ENCODE results near the gene EPB41L4A. TPM values are rescaled to one million over a fixed set of nuclear protein-coding genes. Genes with fewer than 3 reads are reported as not detected.
A peak's percentile ranks its signal among the peaks of the same experiment; 100 is the strongest.

The EPB41L4A gene
- total RNA-seq, 2 donors from 2014 or later = 9.7 to 12.2 TPM

GRCh38 chr5:112161392-112161748 is 257.7 kb downstream of the EPB41L4A start:
- Histone ChIP-seq H3K4me1 (ENCODE audit: control insufficient read depth in 1 of 2, low read depth in 2 of 2) (peaks cover 11 to 20% of the 10 kb centered on the region in 2 donors), H3K27ac (peak overlapping the region in 1 of 2 donors; percentile 70), H3K27me3 (replicated peaks; ENCODE audit: insufficient read depth) (no peaks in the 10 kb centered on the region), H3K36me3 (peaks cover 24% of the 10 kb centered on the region), H3K4me3 (peak overlapping the region; percentile 86), H3K9me3 (no peaks in the 10 kb centered on the region)
- no peak for DNase-seq (ENCODE audit: low spot score)
- no peak for TF ChIP-seq CTCF (IDR thresholded peaks at IDR 0.05)
- ATAC-seq (ENCODE audit: insufficient number of reproducible peaks, low FRiP score, low read depth) = no peak

GRCh38 chr5:112160652-112161391 is 258.3 kb downstream of the EPB41L4A start:
- peak overlapping the region; percentile 62 to 70 for H3K27ac ChIP-seq
- no peaks in the 10 kb centered on the region for H3K9me3 ChIP-seq
- peaks cover 11 to 20% of the 10 kb centered on the region in 2 donors for H3K4me1 ChIP-seq (ENCODE audit: control insufficient read depth in 1 of 2, low read depth in 2 of 2)
- no peaks in the 10 kb centered on the region for H3K27me3 ChIP-seq (replicated peaks; ENCODE audit: insufficient read depth)
- peak; percentile 95 for TF ChIP-seq CTCF (IDR thresholded peaks at IDR 0.05)
- ATAC-seq (ENCODE audit: insufficient number of reproducible peaks, low FRiP score, low read depth) (peak; percentile 98), DNase-seq (ENCODE audit: low spot score) (peak; percentile 76)
- H3K36me3 ChIP-seq = peaks cover 19% of the 10 kb centered on the region
- peak overlapping the region; percentile 86 for H3K4me3 ChIP-seq

GRCh38 chr5:112159435-112159834 is 259.6 kb downstream of the EPB41L4A start:
- ATAC-seq (ENCODE audit: insufficient number of reproducible peaks, low FRiP score, low read depth) = no peak
- no peak for TF ChIP-seq CTCF (IDR thresholded peaks at IDR 0.05)
- no peak for DNase-seq (ENCODE audit: low spot score)
- Histone ChIP-seq H3K27me3 (replicated peaks; ENCODE audit: insufficient read depth) (no peaks in the 10 kb centered on the region), H3K27ac (no peak overlapping the region), H3K9me3 (no peaks in the 10 kb centered on the region), H3K36me3 (peaks cover 15% of the 10 kb centered on the region), H3K4me3 (no peak overlapping the region), H3K4me1 (ENCODE audit: control insufficient read depth in 1 of 2, low read depth in 2 of 2) (peaks cover 11 to 20% of the 10 kb centered on the region in 2 donors)

GRCh38 chr5:112156211-112156610 is 262.9 kb downstream of the EPB41L4A start:
- Histone ChIP-seq H3K9me3 (no peaks in the 10 kb centered on the region), H3K27ac (no peak overlapping the region), H3K36me3 (no peaks in the 10 kb centered on the region), H3K4me3 (no peak overlapping the region), H3K27me3 (replicated peaks; ENCODE audit: insufficient read depth) (no peaks in the 10 kb centered on the region), H3K4me1 (ENCODE audit: control insufficient read depth in 1 of 2, low read depth in 2 of 2) (peaks cover 0 to 4% of the 10 kb centered on the region in 2 donors)
- DNase-seq (ENCODE audit: low spot score) (no peak), ATAC-seq (ENCODE audit: insufficient number of reproducible peaks, low FRiP score, low read depth) (no peak)
- no peak for TF ChIP-seq CTCF (IDR thresholded peaks at IDR 0.05)

GRCh38 chr5:112154940-112155686 is 264.0 kb downstream of the EPB41L4A start:
- no peak overlapping the region for H3K4me3 ChIP-seq
- no peak overlapping the region for H3K27ac ChIP-seq
- ATAC-seq (ENCODE audit: insufficient number of reproducible peaks, low FRiP score, low read depth) (no peak), DNase-seq (ENCODE audit: low spot score) (no peak)
- H3K27me3 ChIP-seq (replicated peaks; ENCODE audit: insufficient read depth) = no peaks in the 10 kb centered on the region
- peaks cover 0 to under 1% of the 10 kb centered on the region in 2 donors for H3K4me1 ChIP-seq (ENCODE audit: control insufficient read depth in 1 of 2, low read depth in 2 of 2)
- no peaks in the 10 kb centered on the region for H3K36me3 ChIP-seq
- no peaks in the 10 kb centered on the region for H3K9me3 ChIP-seq
- TF ChIP-seq CTCF (IDR thresholded peaks at IDR 0.05) = no peak

Data from thoracic aorta (tissue), 2 donors.